Spinal cord (tissue), 10 donors: ENCODE results near the gene TMEM33. TPM values are rescaled to one million over a fixed set of nuclear protein-coding genes. Genes with fewer than 3 reads are reported as not detected.

Experiments used
- DNase-seq, 6 donors: peaks; one replicate each; pipeline versions ENCODE4 v3.0.0 to v3.0.0-alpha.2; 2013 to 2015; ENCODE audit warnings: low spot score in 6 of 6, low read depth in 4 of 6
- H3K27ac ChIP-seq: one replicate; pipeline ENCODE4 v1.5.1; 2013; ENCODE audit warnings: low read depth, low read length, control low read depth
- H3K27me3 ChIP-seq: one replicate; pipeline ENCODE4 v1.6.1; 2013; ENCODE audit warnings: low read length; ENCODE audit not compliant: control insufficient read depth, insufficient read depth
- H3K36me3 ChIP-seq: one replicate; pipeline ENCODE4 v1.6.1; 2013; ENCODE audit warnings: low read length; ENCODE audit not compliant: control insufficient read depth, insufficient read depth
- H3K4me1 ChIP-seq: one replicate; pipeline ENCODE4 v1.6.1; 2013; ENCODE audit warnings: low read length; ENCODE audit not compliant: control insufficient read depth, insufficient read depth
- H3K4me3 ChIP-seq: one replicate; pipeline ENCODE4 v1.5.1; 2013; ENCODE audit warnings: low read depth, low read length, control low read depth
- H3K9me3 ChIP-seq: one replicate; pipeline ENCODE4 v1.6.1; 2013; ENCODE audit warnings: low read length; ENCODE audit not compliant: control insufficient read depth, insufficient read depth
- WGBS: methylation state at CpG from one replicate; pipeline ENCODE4 v1.1.5; 2013; ENCODE audit warnings: missing lambda C conversion rate; ENCODE audit not compliant: insufficient coverage; 5-methylcytosine and 5-hydroxymethylcytosine counted together
- polyA plus RNA-seq, 2 donors: library from polyadenylated mRNA; unstranded; fragments of 120-200 nt; gene quantifications; one replicate each; pipeline ENCODE4 v1.2.1, GENCODE V29; 2013; ENCODE audit not compliant: insufficient read length in 2 of 2
- total RNA-seq, 2 donors: library from RNA; depleted of rRNA in 1 of 2; stranded (reverse); fragments of 120-200 nt in 1 of 2; fragments of >200 nt in 1 of 2; gene quantifications; one replicate each; pipeline versions ENCODE4 v1.2.3 to v1.2.4, GENCODE V29; 2013 to 2014
- donor health status: healthy.

TMEM33 gene
- total and polyA plus RNA-seq, 4 donors: 31.3 to 74.9 (median 40.6) TPM

DNA sequence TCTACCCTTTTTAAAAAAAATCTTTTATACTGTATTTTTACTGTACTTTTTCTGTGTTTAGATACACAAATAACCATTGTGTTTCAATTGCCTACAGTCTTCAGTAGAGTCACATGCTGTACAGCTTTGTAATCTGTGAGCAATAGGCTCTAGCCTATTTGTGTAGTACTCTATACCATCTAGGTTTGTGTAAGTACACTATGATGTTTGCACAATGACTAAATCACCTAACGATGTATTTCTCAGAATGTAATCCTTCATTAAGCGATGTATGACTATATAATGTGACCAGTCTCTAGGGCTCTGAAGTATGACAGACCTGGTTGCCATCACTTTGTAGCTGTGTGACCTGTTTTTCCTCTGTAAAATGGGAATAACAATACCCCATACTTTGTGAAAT is 32.2 kb downstream of the TMEM33 start:
- Histone ChIP-seq H3K4me1 (no peaks in the 10 kb centered on the region), H3K27ac (no peak overlapping the region), H3K4me3 (no peak overlapping the region), H3K27me3 (no peaks in the 10 kb centered on the region), H3K36me3 (no peaks in the 10 kb centered on the region), H3K9me3 (no peaks in the 10 kb centered on the region)
- WGBS: no CpG with 5 or more reads among the region's 2 CpGs
- DNase-seq: no peak

DNA sequence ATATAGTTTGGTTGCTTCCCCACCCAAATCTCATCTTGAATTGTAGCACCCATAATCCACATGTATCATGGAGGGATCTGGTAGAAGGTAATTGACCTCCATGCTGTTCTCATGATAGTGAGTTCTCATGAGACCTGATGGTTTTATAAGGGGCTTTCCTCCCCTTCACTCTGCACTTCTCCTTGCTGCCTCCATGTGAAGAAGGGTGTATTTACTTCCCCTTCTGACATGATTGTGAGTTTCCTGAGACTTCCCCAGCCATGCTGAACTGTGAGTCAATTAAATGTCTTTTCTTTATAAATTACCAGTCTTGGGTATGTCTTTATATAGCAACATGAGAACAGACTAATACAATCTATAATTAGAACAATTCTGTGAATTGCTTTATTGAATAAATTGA is 34.4 kb downstream of the TMEM33 start:
- no peak overlapping the region for H3K4me3 ChIP-seq
- H3K27me3 ChIP-seq: no peaks in the 10 kb centered on the region
- no peaks in the 10 kb centered on the region for H3K4me1 ChIP-seq
- no peaks in the 10 kb centered on the region for H3K9me3 ChIP-seq
- no peaks in the 10 kb centered on the region for H3K36me3 ChIP-seq
- no peak overlapping the region for H3K27ac ChIP-seq
- no peak for DNase-seq

GRCh38 chr4:41975341-41975740 is 40.1 kb downstream of the TMEM33 start:
- Histone ChIP-seq H3K4me1 (no peaks in the 10 kb centered on the region), H3K27me3 (no peaks in the 10 kb centered on the region), H3K4me3 (no peak overlapping the region), H3K36me3 (no peaks in the 10 kb centered on the region), H3K9me3 (no peaks in the 10 kb centered on the region), H3K27ac (no peak overlapping the region)
- DNase-seq: no peak
- 92% methylated on average over 1 of the region's 1 CpG for WGBS

DNA sequence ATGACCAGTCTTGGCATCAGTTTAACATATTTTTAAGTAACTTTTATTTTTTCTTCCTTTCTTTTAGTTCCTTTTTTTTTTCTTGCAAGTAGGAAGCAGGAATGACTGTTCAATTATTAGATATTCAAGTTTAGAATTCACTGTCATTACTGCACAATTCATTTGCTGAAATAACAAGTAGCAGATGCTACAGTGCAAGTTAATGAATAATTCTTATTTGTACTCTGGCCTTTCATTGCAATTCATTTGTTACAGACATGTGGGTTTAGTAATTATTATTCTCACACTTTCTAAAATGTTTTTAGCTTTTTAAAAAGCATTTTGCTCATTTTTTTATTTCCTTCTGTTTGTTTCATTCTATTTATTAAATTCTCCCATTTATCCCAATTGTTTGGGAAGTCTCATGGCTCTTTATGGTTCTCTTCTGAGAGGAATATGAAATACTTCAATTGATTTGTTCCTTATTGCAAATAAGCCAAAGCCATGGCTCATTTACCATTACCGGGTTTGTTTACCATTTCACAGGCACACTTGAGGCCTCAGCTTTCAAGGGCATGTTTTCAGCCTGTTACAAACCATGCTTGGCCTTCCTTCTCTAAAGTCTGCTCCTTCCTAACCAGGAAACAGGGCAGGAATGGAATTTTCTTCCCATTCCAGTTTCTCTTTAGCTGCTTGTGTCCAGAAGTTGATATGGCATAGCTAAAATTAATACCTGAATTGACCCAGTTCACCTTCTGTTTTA is 41.7 kb downstream of the TMEM33 start:
- H3K36me3 ChIP-seq: no peaks in the 10 kb centered on the region
- no peak overlapping the region for H3K27ac ChIP-seq
- DNase-seq: peak in 1 of 6 donors; percentile 13
- no peaks in the 10 kb centered on the region for H3K27me3 ChIP-seq
- WGBS: 86% methylated on average over 1 of the region's 1 CpG
- H3K9me3 ChIP-seq: peaks cover 3% of the 10 kb centered on the region
- H3K4me3 ChIP-seq: no peak overlapping the region
- H3K4me1 ChIP-seq: no peaks in the 10 kb centered on the region

GRCh38 chr4:41977709-41978108 is 42.5 kb downstream of the TMEM33 start:
- no CpG with 5 or more reads among the region's 3 CpGs for WGBS
- no peak for DNase-seq
- H3K4me1 ChIP-seq: no peaks in the 10 kb centered on the region
- H3K9me3 ChIP-seq: peaks cover 3% of the 10 kb centered on the region
- peaks cover 2% of the 10 kb centered on the region for H3K36me3 ChIP-seq
- H3K27ac ChIP-seq: no peak overlapping the region
- H3K4me3 ChIP-seq: no peak overlapping the region
- H3K27me3 ChIP-seq: no peaks in the 10 kb centered on the region

DNA sequence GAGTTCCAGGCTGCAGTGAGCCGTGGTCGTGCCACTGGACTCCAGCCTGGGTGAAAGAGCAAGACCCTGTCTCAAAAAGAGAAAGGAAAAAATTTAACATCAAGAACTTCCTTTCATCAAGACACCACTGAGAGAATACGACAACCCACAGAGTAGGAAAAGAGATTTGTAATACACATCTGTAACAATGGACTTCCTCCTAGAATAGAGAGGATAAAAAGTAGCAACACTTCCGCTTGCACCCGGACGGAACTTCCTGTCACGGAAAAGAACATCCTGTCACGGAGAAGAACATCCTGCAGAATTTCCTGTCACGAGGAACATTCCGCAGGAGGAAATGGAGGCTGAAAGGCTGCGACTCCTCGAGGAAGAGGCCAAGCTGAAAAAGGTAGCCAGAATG is 46.2 kb downstream of the TMEM33 start, which contains the start of gene DCAF4L1:
Gene DCAF4L1, plus strand, starts transcription at position 301 of the 400 bp plus-strand sequence. Its CDS starts 37 bp downstream, at position 338.
- H3K36me3 ChIP-seq: peaks cover 3% of the 10 kb centered on the region
- H3K9me3 ChIP-seq: peaks cover 3% of the 10 kb centered on the region
- no peak within 1 kb of the TSS for H3K27ac ChIP-seq
- WGBS: 96% methylated on average over 11 of the region's 12 CpGs
- H3K27me3 ChIP-seq: no peaks in the 10 kb centered on the region
- DNase-seq: no peak
- no peak within 1 kb of the TSS for H3K4me3 ChIP-seq
- H3K4me1 ChIP-seq: no peaks in the 10 kb centered on the region

DNA sequence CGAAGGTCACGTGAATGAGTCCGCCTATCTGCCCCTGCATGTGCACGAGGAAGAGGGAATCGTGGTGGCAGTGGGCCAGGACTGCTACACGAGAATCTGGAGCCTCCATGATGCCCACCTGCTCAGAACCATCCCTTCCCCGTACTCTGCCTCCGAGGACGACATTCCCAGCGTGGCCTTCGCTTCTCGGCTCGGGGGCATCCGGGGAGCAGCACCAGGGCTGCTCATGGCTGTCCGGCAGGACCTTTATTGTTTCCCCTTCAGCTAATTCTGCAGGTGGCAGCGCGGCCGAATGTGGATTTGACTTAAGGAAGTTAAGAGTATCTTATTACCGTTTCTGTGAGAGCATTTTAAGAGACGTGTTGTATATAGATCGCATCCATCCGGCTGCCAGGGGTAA is 47.5 kb downstream of the TMEM33 start:
- H3K27me3 ChIP-seq: no peaks in the 10 kb centered on the region
- WGBS: 95% methylated on average over 21 of the region's 22 CpGs
- no peak for DNase-seq
- no peaks in the 10 kb centered on the region for H3K4me1 ChIP-seq
- no peak overlapping the region for H3K27ac ChIP-seq
- H3K36me3 ChIP-seq: peaks cover 3% of the 10 kb centered on the region
- H3K4me3 ChIP-seq: no peak overlapping the region
- peaks cover 3% of the 10 kb centered on the region for H3K9me3 ChIP-seq

DNA sequence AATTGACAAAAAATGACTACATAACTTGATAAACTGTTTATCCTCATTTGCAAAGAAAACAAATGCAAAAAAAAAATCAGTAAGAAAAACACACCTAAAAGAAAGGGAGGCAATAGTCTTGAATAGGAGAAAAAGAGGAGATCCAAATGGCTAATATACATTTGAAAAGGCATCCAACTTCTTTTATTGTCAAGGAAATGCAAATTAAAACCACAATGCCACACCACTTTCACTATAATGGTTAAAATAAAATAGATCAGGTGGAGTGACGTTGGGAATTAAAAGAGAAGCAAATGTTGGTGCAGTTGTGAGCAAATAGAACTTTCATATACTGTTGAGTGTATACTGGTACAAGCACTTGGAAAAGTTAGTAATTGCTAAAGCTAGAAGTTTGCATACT is 49.9 kb downstream of the TMEM33 start:
- H3K36me3 ChIP-seq: peaks cover 3% of the 10 kb centered on the region
- DNase-seq: no peak
- no peaks in the 10 kb centered on the region for H3K27me3 ChIP-seq
- H3K27ac ChIP-seq: no peak overlapping the region
- H3K4me3 ChIP-seq: no peak overlapping the region
- WGBS: no CpG with 5 or more reads among the region's 1 CpG
- peaks cover 3% of the 10 kb centered on the region for H3K9me3 ChIP-seq
- no peaks in the 10 kb centered on the region for H3K4me1 ChIP-seq

DNA sequence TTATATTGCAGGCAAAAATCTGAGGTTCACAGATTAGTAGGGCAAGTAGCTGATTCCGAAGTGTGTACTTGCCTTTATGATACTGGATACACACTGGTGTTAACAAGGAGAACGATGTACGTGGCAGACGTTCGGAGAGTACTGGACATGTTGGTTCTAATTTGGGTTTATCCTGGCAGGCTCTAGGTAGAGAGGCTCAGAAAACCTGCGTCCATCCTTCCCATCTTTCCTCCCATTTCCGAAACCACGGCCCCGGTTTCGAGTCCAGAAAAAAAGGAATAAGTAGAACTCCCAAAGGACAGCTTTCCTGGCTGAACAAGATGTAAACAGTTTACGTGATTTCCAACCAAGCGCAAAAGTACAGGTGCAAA is 54.8 kb downstream of the TMEM33 start:
- Histone ChIP-seq H3K27ac (peak overlapping the region; percentile 69), H3K4me1 (peaks cover 8% of the 10 kb centered on the region), H3K36me3 (peaks cover 2% of the 10 kb centered on the region), H3K27me3 (no peaks in the 10 kb centered on the region), H3K4me3 (peak overlapping the region; percentile 94), H3K9me3 (no peaks in the 10 kb centered on the region)
- no peak for DNase-seq
- WGBS: 0% methylated on average over 9 of the region's 12 CpGs

DNA sequence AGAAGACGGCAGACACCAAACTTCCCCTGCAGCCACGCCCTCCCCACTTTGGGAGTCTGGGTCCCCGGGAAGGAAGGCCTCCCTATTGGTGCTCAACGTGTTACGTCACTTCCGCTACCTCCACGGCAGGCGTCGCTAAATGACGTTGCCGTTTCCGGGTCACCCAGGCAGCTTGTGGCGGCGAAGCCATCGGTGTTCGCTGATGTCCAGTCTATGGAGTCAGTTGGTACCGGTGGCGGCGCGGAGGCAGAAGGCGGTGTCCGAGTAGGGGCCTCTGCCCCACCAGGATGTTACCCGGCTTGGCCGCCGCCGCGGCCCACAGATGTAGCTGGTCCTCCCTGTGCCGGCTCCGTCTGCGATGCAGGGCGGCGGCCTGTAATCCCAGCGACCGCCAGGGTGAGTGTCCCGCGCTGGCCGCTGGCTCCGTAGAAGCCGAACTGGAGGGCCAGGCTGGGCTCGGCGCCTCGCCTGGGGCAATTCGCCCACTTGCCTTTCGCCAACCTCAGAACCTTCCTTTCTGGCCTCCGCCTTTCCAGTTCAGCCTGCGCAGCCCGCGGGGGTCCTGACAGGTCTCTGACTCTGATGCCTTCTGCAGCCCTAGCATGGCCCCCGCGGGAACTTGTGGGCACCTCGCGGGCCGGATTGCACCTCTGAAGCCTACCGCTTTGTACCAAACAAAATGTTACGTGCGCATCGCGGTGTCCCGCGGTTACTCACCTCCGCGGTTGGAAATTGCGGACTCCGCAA is 55.3 kb downstream of the TMEM33 start, which contains the start of gene SLC30A9:
Gene SLC30A9, plus strand, starts transcription at position 166 of the 747 bp plus-strand sequence. Its CDS starts 122 bp downstream, at position 288.
- Histone ChIP-seq H3K27ac (peak within 1 kb of the TSS; percentile 69), H3K27me3 (no peaks in the 10 kb centered on the region), H3K9me3 (no peaks in the 10 kb centered on the region), H3K4me3 (peak within 1 kb of the TSS; percentile 94), H3K36me3 (peaks cover 3% of the 10 kb centered on the region), H3K4me1 (peaks cover 8% of the 10 kb centered on the region)
- under 1% methylated on average over 62 of the region's 64 CpGs for WGBS
- DNase-seq: peak; percentile 91 to 99 (median 94)
